Mammary epithelial cell (primary cell): ENCODE measurements around the gene ZSCAN21.

ENCODE experiments used
- EZH2 ChIP-seq: IDR thresholded peaks from 2 replicates; pipeline ENCODE4 v1.6.1; 2012; ENCODE audit warnings: low read length, inconsistent platforms, borderline replicate concordance
- TF ChIP-seq, protein P1 (sequence below), 2 donors: IDR thresholded peaks in 1 of 2; conservative IDR thresholded peaks in 1 of 2; 2 replicates each; pipeline ENCODE4 v1.5.1; 2011 to 2012; ENCODE audit warnings: inconsistent platforms in 2 of 2, low read length in 2 of 2, mild to moderate bottlenecking in 2 of 2, control low read depth in 1 of 2, low read depth in 1 of 2; ENCODE audit not compliant: insufficient read depth in 1 of 2; ENCODE audit errors: extremely low read depth in 1 of 2

DNA sequence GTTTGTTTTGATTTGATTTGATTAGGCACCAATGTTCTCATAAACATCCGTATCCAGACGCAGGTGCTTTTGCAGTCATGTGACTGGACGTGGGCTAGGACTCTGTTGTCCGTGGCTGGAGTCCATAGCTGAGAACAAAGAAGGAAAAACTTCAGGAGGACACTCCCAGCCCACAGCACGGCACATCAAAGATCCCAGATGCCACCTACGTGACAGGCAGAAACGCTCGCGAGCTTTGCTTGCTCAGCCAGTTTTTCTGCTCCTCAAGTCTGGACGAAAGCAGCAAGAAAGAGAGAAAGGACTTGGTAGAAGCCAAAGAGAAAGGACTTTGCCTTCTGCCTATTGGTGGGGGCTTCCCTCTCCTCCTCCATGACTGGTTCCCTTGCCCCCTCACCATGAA is 41.0 kb upstream of the ZSCAN21 start:
- TF ChIP-seq, protein P1, sequence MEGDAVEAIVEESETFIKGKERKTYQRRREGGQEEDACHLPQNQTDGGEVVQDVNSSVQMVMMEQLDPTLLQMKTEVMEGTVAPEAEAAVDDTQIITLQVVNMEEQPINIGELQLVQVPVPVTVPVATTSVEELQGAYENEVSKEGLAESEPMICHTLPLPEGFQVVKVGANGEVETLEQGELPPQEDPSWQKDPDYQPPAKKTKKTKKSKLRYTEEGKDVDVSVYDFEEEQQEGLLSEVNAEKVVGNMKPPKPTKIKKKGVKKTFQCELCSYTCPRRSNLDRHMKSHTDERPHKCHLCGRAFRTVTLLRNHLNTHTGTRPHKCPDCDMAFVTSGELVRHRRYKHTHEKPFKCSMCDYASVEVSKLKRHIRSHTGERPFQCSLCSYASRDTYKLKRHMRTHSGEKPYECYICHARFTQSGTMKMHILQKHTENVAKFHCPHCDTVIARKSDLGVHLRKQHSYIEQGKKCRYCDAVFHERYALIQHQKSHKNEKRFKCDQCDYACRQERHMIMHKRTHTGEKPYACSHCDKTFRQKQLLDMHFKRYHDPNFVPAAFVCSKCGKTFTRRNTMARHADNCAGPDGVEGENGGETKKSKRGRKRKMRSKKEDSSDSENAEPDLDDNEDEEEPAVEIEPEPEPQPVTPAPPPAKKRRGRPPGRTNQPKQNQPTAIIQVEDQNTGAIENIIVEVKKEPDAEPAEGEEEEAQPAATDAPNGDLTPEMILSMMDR (conservative IDR thresholded peaks at IDR 0.05 in 1 of 2, IDR thresholded peaks at IDR 0.05 in 1 of 2; ENCODE audit: extremely low read depth in 1 of 2, insufficient read depth in 1 of 2, low read depth in 1 of 2, low read length in 2 of 2), result no peak
- TF ChIP-seq EZH2, result no peak
